HG03565 (cell line): ENCODE data around the gene GAN.

Source experiments
- ATAC-seq: cut with Tn5 transposase; IDR thresholded peaks from one replicate; pipeline ENCODE4 v1.9.1; 2021; ENCODE audit warnings: mild to moderate bottlenecking, moderate library complexity; ENCODE audit not compliant: unreplicated experiment

Gene GAN

GRCh38 chr16:81314603-81315270 is at the start of gene GAN:
Gene GAN (plus strand): TSS chr16:81314962. CDS start chr16:81315114, 152 bp downstream.
- ATAC-seq: peak; percentile 96

- no peak for ATAC-seq
Observed at GRCh38 chr16:81265052-81265451, 49.7 kb upstream of the GAN start.

GRCh38 chr16:81265658-81266451 is 48.9 kb upstream of the GAN start:
- ATAC-seq: no peak

DNA sequence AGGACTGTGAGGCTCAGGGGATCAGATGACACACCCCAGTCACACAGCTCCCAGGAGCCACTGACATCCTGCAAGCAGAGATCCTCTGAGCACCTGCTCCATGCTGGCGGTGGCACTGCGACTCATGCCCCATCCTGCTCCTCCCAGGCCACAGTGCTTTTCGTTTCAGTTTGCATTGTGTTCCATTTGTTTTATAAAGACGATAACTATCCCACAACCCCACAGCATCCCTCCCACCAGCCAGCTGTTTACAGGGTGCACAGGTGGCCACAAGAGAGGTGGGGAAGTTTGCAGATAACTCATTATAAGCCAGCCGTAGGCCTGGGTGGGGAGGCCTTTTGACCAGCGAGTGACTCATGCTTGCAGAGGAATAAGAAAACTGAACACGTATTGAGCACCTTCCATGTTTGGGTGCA is 48.1 kb upstream of the GAN start:
- no peak for ATAC-seq

DNA sequence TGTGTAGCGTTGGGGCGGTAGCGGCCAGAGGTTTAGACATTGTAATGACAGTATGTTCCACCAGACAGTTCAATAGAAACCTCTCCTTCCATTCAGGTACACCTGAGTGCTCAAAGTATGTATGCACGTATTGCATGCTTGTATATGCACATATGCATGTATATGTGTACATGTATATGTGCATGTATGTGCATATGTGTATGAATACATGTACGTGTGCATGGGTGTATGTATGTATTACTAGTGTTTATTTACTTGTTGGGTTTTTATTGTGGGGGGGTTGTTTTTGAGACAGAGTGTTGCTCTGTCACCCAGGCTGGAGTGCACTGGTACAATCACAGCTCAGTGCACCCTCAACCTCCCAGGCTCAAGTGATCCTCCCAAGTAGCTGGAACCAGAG is 46.3 kb upstream of the GAN start:
- no peak for ATAC-seq

DNA sequence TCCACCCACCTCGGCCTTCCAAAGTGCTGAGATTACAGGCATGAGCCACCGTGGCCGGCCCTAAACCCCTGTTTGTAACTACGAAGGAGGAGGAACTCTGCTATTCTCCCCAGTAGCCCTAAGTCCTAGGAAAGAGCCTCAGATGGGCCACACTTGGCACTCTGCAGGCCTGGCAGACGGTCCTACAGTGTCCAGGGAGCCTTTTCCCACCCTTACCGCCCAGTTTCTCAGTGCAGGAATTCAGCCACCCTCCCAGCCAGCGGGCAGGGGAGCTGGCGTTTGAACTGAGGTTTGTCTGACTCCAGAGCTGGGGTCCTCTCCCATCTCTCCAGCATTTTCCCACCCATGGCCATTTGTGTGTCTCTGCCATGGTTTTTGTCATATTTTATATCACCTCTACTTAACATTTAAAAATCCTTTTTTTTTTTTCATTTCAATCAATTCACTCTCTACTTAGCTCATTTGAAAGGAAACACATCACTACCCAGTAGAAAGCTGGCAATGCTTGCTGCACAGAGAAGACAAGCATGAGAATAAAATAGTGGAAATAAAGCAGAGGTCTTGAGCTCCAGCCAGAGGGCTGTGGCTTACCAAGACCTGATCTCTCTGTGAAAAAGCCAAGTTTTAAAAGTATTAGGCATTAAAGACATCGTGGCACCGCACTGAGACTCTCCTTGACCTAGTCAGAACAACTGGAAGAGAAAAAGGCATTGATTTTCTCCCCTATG is 41.4 kb upstream of the GAN start:
- ATAC-seq: no peak

DNA sequence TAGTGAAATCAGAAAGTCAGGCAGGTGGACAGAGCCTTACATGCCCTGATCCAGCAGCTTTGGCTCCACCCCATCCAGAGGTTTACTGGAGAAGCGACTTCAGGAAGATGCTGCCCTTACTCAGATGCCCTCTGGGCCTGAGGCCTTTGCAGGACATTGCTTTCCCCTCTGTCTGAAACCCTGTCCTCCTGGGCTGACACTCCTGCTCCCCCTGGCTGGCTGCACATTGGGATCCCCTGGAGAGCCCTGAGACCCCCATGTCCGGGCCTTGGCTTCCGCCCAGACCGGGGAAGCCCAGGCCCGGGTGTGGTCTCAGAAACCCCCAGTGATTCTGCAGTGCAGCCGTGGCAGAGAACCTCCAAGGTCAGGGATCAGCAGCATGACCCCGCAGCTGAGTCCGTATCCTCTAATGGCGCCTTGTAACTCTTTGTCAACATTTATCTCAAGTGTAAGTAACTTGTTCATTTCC is 39.7 kb upstream of the GAN start:
- ATAC-seq: no peak

DNA sequence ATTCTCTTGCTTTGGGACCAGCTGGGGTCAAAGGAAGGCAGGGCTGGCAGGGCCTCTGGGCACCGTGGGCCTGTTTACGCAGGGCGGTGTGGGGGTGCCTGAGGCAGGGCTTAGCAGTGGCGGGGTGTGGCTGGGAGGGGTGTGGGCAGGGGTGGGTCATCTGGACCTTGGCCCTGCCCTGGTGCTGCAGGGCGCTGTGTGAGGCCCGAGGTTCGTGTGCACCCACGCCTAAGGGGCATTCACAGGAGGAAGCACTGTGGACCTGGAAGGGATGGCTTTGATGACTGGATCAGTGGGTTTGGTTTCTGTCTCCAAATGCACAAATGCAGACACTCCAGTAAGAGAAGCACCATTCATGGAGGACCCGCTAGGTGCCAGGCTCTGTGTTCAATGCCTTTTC is 39.0 kb upstream of the GAN start:
- ATAC-seq: no peak

GRCh38 chr16:81276323-81276722 is 38.4 kb upstream of the GAN start:
- no peak for ATAC-seq

DNA sequence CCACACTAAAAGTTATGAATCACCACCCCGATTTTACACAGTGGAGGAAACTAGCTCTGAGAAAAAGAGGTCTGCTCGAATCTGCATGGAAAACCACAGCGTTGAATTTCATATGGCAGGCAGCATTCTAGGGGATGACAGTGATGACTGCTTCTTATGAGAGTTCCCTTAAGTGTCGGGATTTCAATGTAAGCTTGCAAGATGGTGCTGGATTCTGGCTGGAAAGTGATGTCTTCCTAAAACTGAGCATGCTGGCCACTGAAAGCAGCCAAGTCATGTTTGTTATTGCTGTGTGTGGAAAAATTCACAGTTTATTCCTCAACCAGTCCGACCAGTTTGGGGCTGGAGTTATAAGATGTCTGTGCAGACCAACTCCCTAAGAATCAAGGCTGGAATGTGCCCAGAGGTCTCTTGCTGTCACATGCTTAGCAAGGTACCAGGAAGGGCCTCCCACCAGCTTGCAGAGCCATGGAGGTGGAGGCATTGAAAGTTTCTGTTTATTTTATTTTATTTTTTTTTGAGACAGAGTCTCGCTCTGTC is 37.2 kb upstream of the GAN start:
- no peak for ATAC-seq

DNA sequence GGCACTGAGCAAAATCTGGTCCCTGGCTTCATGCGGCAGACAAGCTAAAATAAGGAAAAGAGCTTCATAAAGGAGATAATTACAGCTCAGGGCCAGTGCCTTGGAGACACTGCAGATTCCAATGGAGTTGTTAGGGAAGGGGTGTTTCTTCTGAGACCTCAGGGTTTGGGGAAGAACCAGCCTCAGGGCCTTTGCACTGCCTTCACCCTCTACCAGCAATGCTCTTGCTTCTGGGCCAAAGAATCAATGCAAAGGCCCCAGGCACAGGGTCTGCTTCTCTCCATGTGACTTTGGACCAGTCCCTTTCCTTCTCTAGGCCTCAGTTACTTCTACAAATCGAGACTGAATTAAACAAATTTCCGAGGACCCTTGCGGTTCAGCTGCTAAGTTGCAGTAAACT is 36.2 kb upstream of the GAN start:
- no peak for ATAC-seq

GRCh38 chr16:81279392-81279791 is 35.4 kb upstream of the GAN start:
- no peak for ATAC-seq

DNA sequence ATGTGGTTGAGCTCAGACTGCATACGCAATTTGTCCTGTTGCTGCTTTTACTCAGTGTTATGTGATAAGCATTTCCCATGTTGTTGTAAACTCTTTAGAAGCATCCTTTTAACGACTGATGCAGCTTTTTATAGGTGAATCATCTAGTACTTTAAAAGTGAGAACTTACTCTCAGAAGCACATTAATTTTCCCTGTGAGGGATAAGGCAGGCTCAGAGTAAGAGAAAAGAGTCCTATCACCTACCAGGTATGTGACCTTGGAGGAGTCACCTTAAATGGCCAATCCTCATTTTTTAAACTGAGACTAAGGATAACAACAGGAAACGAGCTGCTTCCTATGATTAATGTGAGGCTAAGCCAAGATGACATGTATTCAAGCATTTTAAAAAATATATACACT is 34.4 kb upstream of the GAN start:
- ATAC-seq: no peak

- ATAC-seq: no peak
Observed at GRCh38 chr16:81283044-81283443, 31.7 kb upstream of the GAN start.

DNA sequence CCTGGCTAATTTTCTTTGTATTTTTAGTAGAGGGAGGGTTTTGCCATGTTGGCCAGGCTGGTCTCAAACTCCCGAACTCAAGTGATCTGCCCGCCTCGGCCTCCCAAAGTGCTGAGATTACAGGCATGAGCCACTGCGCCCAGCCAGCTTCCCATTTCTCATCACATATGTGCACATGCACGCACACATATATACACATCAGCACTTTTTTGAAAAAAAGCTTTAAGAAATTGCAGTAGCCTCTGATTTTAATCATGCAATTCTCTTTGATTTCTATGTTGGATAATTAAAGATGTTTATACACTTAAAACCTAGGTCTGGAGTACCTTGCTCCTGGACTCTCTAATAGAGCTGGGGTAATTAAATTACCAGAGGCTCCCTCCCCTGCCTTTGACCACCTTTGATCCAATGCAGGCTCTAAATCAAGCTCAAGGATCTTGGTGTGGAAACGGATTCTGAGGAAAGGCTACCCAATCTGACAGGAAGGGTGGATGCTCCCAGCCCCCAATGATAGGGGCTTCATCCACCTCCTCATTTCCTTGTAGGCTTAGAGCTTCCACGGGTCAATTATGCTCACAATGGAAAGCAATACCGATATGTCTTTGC is 29.7 kb upstream of the GAN start:
- no peak for ATAC-seq

- ATAC-seq: no peak
Observed at GRCh38 chr16:81286190-81286589, 28.6 kb upstream of the GAN start.

DNA sequence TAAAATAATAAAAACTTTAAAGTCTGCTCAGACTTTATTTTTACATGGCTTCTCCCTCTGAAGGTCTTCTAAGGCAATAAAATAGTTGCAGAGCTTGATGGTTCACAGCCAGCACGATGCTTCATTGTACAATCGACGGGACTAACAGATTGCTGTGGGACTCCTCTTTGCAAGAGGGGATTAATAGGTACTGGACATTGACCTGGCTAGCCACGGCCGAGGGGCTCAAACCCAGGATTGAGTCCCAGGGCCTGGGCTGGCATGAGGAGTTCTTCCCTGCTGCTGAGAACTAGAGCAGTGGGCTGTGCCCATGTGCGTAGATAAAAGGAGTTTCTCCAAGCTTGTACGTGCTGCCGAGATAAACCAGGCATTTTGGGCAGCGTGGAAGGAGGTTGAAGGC is 23.6 kb upstream of the GAN start:
- no peak for ATAC-seq

- ATAC-seq: no peak
Observed at GRCh38 chr16:81292936-81293335, 21.8 kb upstream of the GAN start.

GRCh38 chr16:81293909-81294802 is 20.6 kb upstream of the GAN start:
- ATAC-seq: no peak

GRCh38 chr16:81296631-81297030 is 18.1 kb upstream of the GAN start:
- ATAC-seq: no peak
